Endothelial cell of umbilical vein (primary cell): ENCODE data around the gene ATRNL1. TPM values are rescaled to one million over a fixed set of nuclear protein-coding genes. Genes with fewer than 3 reads are reported as not detected.

Source experiments
- BruUV-seq: library from RNA; stranded (reverse); fragments of 400-500 nt; replicated peaks from 2 replicates; lab custom pipeline; 2021; lab: Mats Ljungman, UMichigan
- CTCF ChIA-PET: fragments of 300-600, 350-600 bp; sonication (Branson Sonifier 250); formaldehyde crosslinking; loops from one replicate; lab custom pipeline; 2021; ENCODE audit warnings: antibody characterized with exemption, inconsistent platforms; lab: Charles Lee
- POLR2A ChIA-PET: fragments of 300-600, 350-600 bp; sonication (Branson Sonifier 250); formaldehyde crosslinking; loops from one replicate; lab custom pipeline; 2021; ENCODE audit warnings: antibody characterized with exemption, inconsistent platforms; lab: Charles Lee
- DNase-seq: peaks from one replicate; pipeline ENCODE4 v3.0.0-alpha.2; 2011; ENCODE audit warnings: low read depth, low spot score
- FAIRE-seq: peaks from 2 replicates; lab custom pipeline; 2011; peaks lifted over from hg19 to GRCh38; lab: Jason Lieb, UNC
- H2AFZ ChIP-seq: 2 replicates; pipeline ENCODE4 v1.6.0; 2012; ENCODE audit warnings: low read depth, low read length, control low read depth, inconsistent platforms
- H3K27ac ChIP-seq: 2 replicates; pipeline ENCODE4 v1.5.1; 2011; ENCODE audit warnings: low read depth, mild to moderate bottlenecking, control low read depth, low read length, moderate library complexity; ENCODE audit not compliant: insufficient read depth
- H3K27me3 ChIP-seq, 2 experiments: 2 replicates each; pipeline versions ENCODE4 v1.6.0 to v1.6.1; 2011; ENCODE audit warnings: low read length in 2 of 2, mixed read lengths in 1 of 2; ENCODE audit not compliant: control insufficient read depth in 2 of 2, insufficient read depth in 2 of 2
- H3K36me3 ChIP-seq, 2 experiments: 2 replicates in 1 of 2; 3 replicates in 1 of 2; pipeline ENCODE4 v1.5.1; 2011; ENCODE audit warnings: low read length in 2 of 2, mild to moderate bottlenecking in 1 of 2, moderate library complexity in 1 of 2; ENCODE audit not compliant: control insufficient read depth in 2 of 2, insufficient read depth in 2 of 2; ENCODE audit errors: extremely low read depth in 1 of 2
- H3K4me1 ChIP-seq: 3 replicates; pipeline ENCODE4 v1.5.1; 2011; ENCODE audit warnings: mild to moderate bottlenecking, low read length; ENCODE audit not compliant: control insufficient read depth, insufficient read depth; ENCODE audit errors: extremely low read depth
- H3K4me2 ChIP-seq: 2 replicates; pipeline ENCODE4 v1.6.1; 2011; ENCODE audit warnings: low read length, control low read depth, mixed read lengths; ENCODE audit not compliant: insufficient read depth
- H3K4me3 ChIP-seq, 3 experiments: fragments of 200-600 bp in 1 of 3; sonication (generic), shearing (Covaris generic) in 1 of 3; replicated peaks in 1 of 3; 2 replicates each; pipeline ENCODE4 v1.5.1; 2011 to 2016; ENCODE audit warnings: control low read depth in 3 of 3, low read length in 3 of 3, mild to moderate bottlenecking in 2 of 3, inconsistent platforms in 1 of 3, low read depth in 1 of 3, moderate library complexity in 1 of 3; ENCODE audit not compliant: insufficient read depth in 1 of 3
- H3K79me2 ChIP-seq: 2 replicates; pipeline ENCODE4 v1.6.0; 2012; ENCODE audit warnings: low read length, inconsistent platforms; ENCODE audit not compliant: control insufficient read depth, insufficient read depth
- H3K9ac ChIP-seq: replicated peaks from 2 replicates; pipeline ENCODE3; 2011; ENCODE audit warnings: low read length, control low read depth; ENCODE audit not compliant: insufficient read depth; ENCODE audit errors: extremely low read depth
- H3K9me1 ChIP-seq: replicated peaks from 3 replicates; pipeline ENCODE4 v1.6.0; 2011; ENCODE audit warnings: mild to moderate bottlenecking, low read length; ENCODE audit not compliant: control insufficient read depth, insufficient read depth; ENCODE audit errors: extremely low read depth
- H3K9me3 ChIP-seq: replicated peaks from 2 replicates; pipeline ENCODE4 v1.5.1; 2012; ENCODE audit warnings: low read length, inconsistent platforms; ENCODE audit not compliant: control insufficient read depth, insufficient read depth
- H4K20me1 ChIP-seq: replicated peaks from 2 replicates; pipeline ENCODE3; 2011; ENCODE audit warnings: mild to moderate bottlenecking, low read length; ENCODE audit not compliant: control insufficient read depth, insufficient read depth; ENCODE audit errors: extremely low read depth
- EZH2 ChIP-seq: IDR thresholded peaks from 2 replicates; pipeline ENCODE4 v1.6.1; 2012; ENCODE audit warnings: borderline replicate concordance, low read depth, mild to moderate bottlenecking, moderate library complexity, low read length, inconsistent platforms; ENCODE audit not compliant: severe bottlenecking
- GATA2 ChIP-seq: IDR thresholded peaks from 2 replicates; pipeline ENCODE4 v1.7.0; 2011; ENCODE audit warnings: low read depth, mild to moderate bottlenecking, moderate library complexity, mixed read lengths, low read length; ENCODE audit not compliant: insufficient read length, insufficient read depth
- JUN ChIP-seq: IDR thresholded peaks from 2 replicates; pipeline ENCODE4 v1.6.1; 2011; ENCODE audit warnings: borderline replicate concordance, low read depth; ENCODE audit not compliant: insufficient read length, insufficient read depth
- MYC ChIP-seq: IDR thresholded peaks from one replicate; pipeline ENCODE4 v1.6.1; 2011; ENCODE audit warnings: mild to moderate bottlenecking, low read depth, low read length
- POLR2A ChIP-seq: IDR thresholded peaks from 2 replicates; pipeline ENCODE4 v1.6.1; 2012; ENCODE audit warnings: low read depth, mild to moderate bottlenecking, control low read depth, low read length
- POLR2AphosphoS5 ChIP-seq: IDR thresholded peaks from 2 replicates; pipeline ENCODE4 v1.6.1; 2012; ENCODE audit warnings: low read depth, mild to moderate bottlenecking, control low read depth, low read length, moderate library complexity; ENCODE audit not compliant: insufficient read depth
- dilution Hi-C: fragments of 300-500 bp; cut with MboI; formaldehyde crosslinking; loops from one replicate; pipeline ENCODE4 v1.15.0; 2019; ENCODE audit warnings: low sequenced_read_pairs; ENCODE audit not compliant: extremely low pct_ligation_motif_present
- intact Hi-C: fragments of 100-400 bp; cut with micrococcal nuclease; formaldehyde crosslinking; loops from one replicate; pipeline ENCODE4 v1.10.0; 2022
- polyA plus RNA-seq, 4 experiments: library from polyadenylated mRNA; depleted of rRNA in 3 of 4; stranded (reverse) in 3 of 4; unstranded in 1 of 4; fragments of >200 nt; gene quantifications; 2 replicates each; pipeline versions ENCODE4 v1.2.1 to v1.2.3, GENCODE V29; 2011 to 2012; ENCODE audit warnings: missing spikeins in 1 of 4
- total RNA-seq: library from RNA; stranded (reverse); gene quantifications from 2 replicates; pipeline ENCODE4 v1.2.3, GENCODE V29; 2021
- TF ChIP-seq, protein P1 (sequence below), 2 donors: IDR thresholded peaks; 1 replicate in 1 of 2; 2 replicates in 1 of 2; pipeline ENCODE4 v1.5.1; 2011; ENCODE audit warnings: low read length in 2 of 2, mild to moderate bottlenecking in 2 of 2, moderate library complexity in 2 of 2, control low read depth in 1 of 2, inconsistent platforms in 1 of 2, low read depth in 1 of 2; ENCODE audit not compliant: insufficient read depth in 1 of 2; ENCODE audit errors: extremely low read depth in 1 of 2
- TF ChIP-seq, protein P2 (sequence below): IDR thresholded peaks from 2 replicates; pipeline ENCODE4 v1.6.1; 2011; ENCODE audit not compliant: insufficient read depth, insufficient read length

Gene ATRNL1
- total and polyA plus RNA-seq, 2 donors (not counting 3 experiments of a cell fraction or from before 2014, with no cell fraction given), result not detected

DNA sequence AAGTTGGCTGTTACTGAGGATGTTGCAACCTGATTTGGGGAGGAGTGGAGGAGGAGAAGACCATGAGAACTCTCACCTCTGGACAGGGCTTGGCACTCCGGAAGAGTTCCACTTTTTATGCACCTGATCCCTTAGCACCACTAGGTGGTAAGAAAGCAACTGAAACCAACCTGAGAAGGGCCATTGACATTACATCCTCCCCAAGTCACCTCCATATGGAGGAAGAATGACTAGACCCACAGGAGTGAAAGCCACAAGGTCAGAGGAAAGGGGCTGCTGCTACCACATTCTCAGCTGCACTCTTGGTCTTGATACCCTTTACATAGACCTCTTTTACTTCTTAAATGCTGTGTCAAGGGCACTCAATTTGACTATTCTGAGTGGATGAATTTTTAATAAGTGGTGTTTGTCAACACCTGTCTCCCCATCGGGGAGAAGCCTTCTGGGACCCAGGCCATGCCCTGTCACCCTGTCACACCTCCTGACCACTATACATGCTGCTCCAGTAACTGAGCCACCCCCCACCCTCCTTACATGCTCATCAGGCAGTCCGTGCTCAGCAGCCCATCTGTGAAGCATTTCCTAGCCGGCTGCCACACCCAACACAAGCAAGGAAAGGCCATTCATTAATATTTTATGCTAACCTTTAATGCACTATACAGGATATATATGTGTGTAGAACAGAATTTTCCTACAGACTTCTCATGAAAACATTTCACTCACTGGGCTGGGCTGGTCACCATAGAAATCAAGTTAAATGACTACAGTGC is 817.0 kb downstream of the ATRNL1 start:
- no peaks in the 10 kb centered on the region for H3K36me3 ChIP-seq
- TF ChIP-seq GATA2 (no peak), JUN (no peak), POLR2A (no peak), POLR2AphosphoS5 (no peak), MYC (no peak), EZH2 (no peak)
- TF ChIP-seq, protein P1, sequence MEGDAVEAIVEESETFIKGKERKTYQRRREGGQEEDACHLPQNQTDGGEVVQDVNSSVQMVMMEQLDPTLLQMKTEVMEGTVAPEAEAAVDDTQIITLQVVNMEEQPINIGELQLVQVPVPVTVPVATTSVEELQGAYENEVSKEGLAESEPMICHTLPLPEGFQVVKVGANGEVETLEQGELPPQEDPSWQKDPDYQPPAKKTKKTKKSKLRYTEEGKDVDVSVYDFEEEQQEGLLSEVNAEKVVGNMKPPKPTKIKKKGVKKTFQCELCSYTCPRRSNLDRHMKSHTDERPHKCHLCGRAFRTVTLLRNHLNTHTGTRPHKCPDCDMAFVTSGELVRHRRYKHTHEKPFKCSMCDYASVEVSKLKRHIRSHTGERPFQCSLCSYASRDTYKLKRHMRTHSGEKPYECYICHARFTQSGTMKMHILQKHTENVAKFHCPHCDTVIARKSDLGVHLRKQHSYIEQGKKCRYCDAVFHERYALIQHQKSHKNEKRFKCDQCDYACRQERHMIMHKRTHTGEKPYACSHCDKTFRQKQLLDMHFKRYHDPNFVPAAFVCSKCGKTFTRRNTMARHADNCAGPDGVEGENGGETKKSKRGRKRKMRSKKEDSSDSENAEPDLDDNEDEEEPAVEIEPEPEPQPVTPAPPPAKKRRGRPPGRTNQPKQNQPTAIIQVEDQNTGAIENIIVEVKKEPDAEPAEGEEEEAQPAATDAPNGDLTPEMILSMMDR (IDR thresholded peaks at IDR 0.05; ENCODE audit: extremely low read depth in 1 of 2, insufficient read depth in 1 of 2, low read depth in 1 of 2, low read length in 2 of 2), result no peak
- TF ChIP-seq, protein P2, sequence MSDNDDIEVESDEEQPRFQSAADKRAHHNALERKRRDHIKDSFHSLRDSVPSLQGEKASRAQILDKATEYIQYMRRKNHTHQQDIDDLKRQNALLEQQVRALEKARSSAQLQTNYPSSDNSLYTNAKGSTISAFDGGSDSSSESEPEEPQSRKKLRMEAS, result no peak
- BruUV-seq, result no TSS peak
- no peak overlapping the region for H3K4me3 ChIP-seq
- dilution Hi-C loops (no loop called here), intact Hi-C loops (no loop called here)
- H3K4me2 ChIP-seq, result no peak overlapping the region
- H3K27me3 ChIP-seq, result no peaks in the 10 kb centered on the region
- no peak overlapping the region for H3K9ac ChIP-seq
- no peaks in the 10 kb centered on the region for H3K79me2 ChIP-seq
- DNase-seq (no peak), FAIRE-seq (no peak)
- no peaks in the 10 kb centered on the region for H4K20me1 ChIP-seq
- no peak overlapping the region for H3K27ac ChIP-seq
- no peaks in the 10 kb centered on the region for H3K9me3 ChIP-seq
- POLR2A ChIA-PET, result no interaction called here
- H3K4me1 ChIP-seq, result no peaks in the 10 kb centered on the region
- CTCF ChIA-PET, result no interaction called here
- no peaks in the 10 kb centered on the region for H3K9me1 ChIP-seq
- no peak overlapping the region for H2AFZ ChIP-seq
